AML-193 (cell line): Measurements from ENCODE around the gene TKT.
"Not testable (repeated sequence)": the region's sequence is repeated elsewhere in the genome, so short reads cannot be mapped to it uniquely, and the experiment has no call there.

ENCODE experiments used
- DNase-seq, 2 experiments: peaks; one replicate each; lab custom pipeline; 2025; lab: John Stamatoyannopoulos, UW

TKT gene, protein sequence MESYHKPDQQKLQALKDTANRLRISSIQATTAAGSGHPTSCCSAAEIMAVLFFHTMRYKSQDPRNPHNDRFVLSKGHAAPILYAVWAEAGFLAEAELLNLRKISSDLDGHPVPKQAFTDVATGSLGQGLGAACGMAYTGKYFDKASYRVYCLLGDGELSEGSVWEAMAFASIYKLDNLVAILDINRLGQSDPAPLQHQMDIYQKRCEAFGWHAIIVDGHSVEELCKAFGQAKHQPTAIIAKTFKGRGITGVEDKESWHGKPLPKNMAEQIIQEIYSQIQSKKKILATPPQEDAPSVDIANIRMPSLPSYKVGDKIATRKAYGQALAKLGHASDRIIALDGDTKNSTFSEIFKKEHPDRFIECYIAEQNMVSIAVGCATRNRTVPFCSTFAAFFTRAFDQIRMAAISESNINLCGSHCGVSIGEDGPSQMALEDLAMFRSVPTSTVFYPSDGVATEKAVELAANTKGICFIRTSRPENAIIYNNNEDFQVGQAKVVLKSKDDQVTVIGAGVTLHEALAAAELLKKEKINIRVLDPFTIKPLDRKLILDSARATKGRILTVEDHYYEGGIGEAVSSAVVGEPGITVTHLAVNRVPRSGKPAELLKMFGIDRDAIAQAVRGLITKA

DNA sequence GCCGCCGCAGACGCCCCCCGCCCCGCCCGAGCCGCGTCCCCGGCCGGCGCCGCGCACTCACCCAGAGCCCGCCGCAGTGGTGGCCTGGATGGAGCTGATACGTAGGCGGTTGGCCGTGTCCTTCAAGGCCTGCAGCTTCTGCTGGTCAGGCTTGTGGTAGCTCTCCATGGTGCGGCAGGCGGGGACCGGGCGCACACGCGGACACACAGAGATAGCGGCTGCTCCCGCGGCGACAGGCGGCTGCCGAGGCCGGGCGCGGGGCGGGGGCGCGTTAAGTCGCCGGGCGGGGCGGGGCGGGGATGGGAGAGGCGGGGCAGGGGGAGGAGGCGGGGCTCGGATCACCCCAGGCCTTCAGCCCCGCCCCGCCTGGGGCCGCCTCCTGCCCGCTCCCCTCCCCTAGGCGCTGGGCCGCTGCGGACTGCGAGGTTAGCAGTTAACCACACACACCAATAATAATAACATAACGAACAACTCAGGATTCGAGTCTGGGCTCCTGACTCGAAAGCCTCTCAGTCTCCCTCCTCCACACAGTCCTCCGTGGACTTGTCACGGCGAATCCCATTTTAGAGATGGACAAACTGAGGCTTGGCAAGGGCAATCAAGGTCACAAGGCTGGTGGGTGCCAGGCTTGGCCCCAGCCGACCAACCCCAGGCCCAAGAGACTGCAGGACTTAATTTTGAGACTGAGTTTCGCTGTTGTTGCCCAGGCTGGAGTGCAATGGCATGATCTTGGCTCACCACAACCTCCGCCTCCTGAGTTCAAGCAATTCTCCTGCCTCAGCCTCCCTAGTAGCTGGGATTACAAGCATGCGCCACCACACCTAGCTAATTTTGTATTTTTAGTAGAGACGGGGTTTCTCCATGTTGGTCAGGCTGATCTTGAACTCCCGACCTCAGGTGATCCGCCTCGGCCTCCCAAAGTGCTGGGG lies at the start of gene TKT:
TKT (minus strand) TSS at position 248 of the 929 bp plus-strand sequence; CDS start at position 168, 80 bp downstream.
- DNase-seq: peak; percentile 75 to 88

DNA sequence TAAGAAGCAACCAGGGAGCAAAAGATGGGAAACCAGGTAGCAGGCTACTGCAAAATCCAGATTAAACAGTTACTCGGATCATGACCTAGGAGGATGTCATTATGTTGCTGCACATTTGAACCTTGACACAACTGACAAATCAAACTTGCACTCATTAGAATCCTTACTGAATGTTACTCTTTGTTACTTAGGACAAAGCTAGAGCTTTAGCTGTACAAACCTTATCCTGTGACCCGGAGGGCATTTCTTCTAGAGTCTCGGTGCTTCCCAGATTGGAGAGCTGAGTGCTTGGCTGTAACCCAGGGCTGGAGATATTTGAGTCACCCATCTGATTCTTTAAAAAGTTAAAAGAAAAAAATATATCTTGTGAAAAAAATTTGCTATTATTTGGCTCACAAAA lies 48.1 kb upstream of the TKT start:
- DNase-seq: no peak

DNA sequence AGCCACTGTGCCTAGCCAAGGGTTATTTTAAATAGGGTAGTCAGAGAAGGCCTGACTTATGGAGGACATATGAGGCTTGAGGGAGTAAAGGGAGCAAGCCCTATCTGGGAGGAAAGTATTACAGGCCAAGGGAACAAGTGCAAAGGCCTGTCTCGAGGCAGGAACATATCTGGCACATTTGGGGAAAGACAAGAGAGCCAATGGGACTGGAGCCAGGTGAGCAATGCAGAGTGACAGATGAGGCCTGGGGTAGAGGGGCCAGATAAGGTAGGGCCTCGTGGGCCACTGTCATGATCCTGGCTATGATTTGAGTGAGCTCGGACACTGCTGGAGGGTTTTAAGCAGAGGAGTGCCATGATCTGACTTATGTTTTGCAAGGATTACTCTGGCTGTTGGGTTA lies 47.7 kb upstream of the TKT start:
- DNase-seq: no peak

DNA sequence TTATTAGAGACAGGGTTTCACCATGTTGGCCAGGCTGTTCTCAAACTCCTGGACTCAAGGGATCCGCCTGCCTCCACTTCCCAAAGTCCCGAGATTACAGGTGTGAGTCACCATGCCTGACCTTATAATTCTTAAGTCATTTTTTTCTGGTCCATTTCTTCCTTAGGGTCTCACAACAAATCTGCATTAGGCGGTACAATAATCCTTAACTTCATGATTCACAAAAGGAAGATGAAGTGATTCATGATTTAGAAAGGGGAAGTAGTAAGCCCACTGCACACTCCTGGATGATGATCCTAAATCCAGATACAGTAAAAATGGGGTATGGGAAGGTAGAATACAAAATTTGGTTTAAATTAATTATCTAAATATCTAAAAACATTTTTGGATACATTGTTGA lies 45.0 kb upstream of the TKT start:
- DNase-seq: no peak

DNA sequence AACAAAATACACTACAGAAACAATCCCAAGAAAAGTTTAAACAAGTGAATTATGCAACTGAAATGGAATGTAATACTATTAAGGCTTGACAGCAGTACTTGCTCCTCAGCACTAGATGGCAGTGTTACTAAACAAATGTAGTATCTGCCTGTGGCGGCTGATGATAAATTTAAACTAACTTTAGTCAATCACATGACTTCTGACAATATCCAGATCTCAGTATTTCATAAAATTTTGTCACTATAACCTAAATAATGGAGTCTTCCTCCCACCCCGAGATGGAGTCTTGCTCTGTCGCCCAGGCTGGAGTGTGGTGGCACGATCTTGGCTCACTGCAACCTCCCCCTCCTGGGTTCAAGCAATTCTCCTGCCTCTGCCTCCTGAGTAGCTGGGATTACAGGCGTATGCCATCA lies 43.8 kb upstream of the TKT start:
- DNase-seq: peak; percentile 81 to 86

DNA sequence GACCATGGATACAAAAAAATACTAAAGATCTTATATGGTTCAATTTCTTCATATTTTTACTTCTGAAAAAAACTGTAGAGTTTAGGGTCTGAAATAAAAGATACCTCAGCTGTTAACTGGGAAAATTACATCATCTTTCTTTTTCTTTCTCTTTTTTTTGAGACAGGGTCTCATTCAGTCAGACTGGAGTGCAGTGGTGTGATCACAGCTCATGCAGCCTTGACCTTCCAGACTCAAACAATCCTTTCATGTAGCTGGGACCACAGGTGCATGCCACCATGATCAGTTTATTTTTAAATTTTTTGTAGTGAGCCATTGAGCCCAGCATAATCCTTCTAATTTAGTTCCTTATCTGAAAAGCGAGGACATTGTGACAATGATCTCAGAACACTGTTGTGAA lies 39.6 kb upstream of the TKT start:
- no peak for DNase-seq

DNA sequence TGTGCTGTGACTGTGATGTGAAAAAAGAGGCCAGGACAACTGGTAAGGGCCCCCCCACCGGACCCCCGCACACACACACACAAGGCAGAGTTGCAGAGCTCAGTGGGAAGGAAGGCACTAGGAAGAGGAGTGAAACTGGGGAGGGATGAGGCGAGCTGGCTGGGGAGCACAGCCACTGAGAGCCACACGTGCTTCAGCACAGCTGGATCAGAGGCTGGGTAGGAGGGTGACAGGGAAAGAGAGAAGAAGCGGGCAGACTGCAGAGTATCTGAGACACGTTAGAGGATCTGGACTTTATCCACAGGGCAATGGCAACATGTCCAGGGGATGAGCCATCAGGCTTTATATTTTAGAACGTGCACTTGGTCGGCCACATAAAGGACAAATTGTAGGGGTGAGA lies 38.0 kb upstream of the TKT start:
- DNase-seq: no peak

DNA sequence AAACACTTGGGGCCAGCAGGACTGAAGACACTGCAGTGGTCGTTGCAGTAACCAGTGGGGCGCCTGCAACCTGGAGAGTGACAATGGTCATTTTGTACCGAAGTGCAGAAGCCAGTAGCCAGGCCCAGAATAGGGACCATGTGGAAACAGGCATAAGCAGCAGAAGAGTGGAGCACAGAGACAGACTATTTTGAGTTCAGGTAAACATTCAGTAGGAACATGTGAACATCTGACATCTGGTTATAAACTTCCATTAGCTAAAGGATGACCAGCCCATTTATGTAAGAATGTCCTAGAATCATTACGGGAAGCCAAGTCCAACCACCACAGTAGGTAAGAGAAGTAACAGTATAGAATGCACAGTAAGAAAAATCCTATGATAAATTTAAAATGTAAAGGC lies 32.4 kb upstream of the TKT start:
- DNase-seq: no peak

DNA sequence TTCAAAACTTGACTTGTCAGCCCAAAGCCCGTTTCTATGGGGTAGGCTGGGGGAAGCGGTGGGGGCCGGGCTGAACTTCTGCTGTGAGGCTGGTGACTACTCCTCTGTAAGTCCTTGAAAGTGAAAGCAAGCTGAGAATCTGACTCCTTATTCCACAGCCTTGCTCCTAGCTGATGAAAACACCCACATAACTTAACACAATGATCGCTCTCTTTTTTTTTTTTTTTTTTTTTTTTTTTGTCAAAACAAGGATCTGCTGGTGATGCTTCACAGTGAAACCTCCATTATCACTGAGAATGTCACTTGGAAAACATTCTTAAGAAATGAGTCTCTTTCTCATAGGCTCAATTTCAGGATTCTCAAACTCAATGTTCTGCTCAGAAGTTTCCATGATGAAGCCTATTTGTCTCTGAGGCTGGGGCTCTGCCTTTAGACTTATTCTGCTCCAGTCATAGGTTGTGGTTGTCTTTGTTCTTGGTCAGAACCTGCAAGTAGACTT lies 31.4 kb upstream of the TKT start:
- no peak for DNase-seq

DNA sequence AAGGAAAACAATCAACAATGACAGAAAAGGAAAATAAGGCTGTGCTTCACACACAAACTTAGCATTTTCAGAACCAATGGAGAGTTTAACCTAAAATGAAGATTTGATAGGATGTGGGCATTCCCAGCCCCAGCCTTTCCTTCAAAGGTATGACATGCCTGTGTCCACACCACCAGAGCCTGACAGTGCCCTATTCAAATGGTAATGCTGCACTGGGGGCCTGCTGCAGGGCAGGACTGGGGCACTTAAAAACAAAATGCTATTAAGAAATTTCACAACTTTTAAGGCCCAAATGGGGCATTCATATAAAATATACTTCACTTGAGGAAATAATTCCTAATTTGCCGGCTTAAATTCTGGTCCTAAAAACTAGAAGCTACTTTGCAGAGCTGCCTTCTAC lies 30.9 kb upstream of the TKT start:
- no peak for DNase-seq

DNA sequence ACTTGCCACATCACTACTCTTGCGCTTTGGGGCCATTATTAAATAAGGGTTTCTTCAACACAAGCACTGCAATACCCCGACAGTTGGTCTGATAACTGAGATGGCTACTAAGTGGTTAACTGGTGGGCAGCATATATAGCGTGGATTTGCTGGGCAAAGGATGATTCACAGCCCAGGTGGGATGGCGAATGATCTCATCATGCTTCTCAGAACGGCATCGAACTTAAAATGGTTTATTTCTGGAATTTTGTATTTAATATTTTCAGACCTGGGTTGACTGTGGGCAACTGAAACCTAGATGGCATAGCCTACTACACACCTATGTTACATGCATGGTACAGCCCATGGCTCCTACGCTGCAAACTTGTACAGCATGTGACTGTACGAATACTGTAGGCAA lies 26.8 kb upstream of the TKT start:
- DNase-seq: no peak

DNA sequence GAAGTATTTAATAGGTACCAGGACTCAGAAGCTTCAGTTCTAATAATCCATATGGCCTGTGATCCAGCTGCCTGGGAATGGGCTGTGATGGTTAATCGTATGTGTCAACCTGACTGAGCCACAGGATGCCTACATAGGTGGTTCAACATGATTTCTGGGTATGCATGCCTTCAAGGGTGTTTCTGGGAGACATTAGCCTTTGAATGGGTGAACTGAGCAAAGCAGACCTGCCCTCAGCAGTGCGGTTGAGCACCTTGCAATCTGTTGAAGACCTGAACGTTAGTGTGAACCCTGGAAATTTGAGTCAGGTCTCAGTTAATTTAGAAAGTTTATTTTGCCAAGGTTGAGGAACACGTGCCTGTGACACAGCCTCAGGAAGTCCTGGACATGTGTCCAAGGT lies 22.8 kb upstream of the TKT start:
- DNase-seq: no peak

DNA sequence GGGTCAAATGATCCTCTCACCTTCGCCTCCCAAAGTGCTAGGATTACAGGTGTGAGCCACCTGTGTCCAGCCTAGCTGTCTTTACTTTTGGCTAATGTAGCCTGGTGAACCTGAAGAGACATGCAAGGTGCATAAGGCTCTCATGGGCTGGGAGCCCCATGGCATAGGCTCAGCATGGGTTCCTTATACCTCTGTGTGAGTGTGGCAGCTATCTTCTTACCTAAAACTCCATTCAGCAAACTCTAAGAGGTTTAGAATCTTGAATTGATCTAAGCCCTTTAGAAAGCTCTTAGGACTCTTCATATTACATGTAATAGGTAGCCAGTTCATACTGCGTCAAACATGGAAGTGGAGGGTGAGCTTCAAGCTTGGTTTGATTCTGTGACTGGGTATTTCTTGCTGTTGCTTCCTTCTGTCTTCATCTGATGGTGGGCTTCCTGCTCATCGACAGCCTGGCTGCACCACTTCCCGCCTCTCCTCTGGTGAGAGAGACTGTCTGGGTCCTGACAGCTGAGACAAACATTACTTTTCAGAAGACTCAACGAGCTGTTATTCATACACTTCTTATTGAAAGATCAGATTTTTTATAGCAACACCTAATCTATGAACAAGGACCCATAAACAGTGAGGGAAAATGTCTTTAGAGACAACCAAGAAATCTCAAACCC lies 19.2 kb upstream of the TKT start:
- DNase-seq: no peak

DNA sequence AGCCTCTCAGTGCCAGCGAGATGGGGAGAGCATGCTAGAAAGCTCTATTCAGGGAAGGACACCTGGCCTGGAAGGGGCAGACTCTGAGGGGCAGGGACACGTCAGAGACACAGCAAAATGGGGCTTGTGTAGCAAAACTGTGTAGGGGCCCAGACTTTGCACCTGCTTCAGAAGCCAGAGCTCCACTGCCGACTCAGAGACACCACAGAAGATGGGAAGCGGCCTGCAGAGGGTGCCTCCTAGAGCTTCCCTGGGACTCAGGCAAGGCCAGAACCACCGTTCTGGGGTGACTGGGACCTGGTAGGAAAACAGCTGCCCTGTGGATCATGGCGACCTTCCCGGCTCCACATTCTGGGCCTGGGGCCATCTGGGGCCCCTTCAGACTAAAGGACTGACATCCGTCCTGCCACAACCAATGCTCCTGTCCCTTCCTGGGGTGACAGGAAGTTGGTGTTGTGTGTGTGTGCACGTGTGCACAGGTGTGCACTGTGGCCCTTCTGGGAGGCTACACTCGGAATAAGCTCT lies 17.4 kb upstream of the TKT start:
- no peak for DNase-seq

DNA sequence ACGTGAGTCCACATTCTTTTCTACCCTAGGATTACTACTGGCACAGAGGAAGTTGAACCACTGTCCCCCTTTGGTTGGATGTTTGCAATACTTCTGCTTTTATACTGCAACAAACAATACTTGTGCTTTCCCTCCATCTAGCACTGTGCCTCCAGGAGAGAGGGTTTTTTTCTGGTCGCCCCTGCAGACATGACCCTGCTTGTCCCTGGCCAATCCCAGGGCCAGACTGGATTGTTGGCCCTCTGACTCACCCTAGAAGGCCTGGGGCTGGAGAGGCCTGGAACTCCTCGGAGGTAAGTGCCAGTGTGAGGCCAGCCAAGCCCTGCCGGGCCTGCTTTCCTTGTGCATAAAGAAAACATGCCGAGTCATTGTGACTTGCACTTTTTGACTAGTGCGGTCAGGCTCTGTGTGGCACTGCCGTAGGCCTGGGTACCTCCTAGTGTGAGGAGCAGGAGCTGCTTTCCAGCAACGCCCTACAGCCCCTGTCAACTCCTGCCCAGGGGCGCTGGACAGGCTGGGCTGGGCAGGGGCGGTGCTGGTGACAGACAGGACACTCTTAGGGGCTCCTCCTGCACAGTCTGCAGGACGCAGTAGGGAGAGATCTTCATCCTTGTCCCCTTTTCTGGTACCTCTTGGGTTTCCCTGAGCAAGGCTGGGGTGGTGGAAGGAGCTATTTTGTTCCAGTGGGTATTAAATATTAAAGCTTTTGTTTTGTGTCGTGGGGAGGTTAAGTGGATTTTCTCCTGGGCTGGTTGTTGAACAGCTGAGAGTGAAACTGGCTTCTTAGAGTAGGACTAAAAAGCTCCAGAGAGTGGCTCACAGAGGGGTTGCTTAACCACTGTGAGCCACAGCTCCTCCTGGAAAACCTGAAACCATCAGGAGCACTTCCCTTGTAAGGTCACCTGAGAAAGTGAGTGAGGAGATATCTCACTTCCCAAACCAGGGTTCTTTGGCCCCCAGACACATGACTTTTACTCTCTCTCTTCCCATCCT lies 14.4 kb upstream of the TKT start:
- DNase-seq: peak; percentile 100

DNA sequence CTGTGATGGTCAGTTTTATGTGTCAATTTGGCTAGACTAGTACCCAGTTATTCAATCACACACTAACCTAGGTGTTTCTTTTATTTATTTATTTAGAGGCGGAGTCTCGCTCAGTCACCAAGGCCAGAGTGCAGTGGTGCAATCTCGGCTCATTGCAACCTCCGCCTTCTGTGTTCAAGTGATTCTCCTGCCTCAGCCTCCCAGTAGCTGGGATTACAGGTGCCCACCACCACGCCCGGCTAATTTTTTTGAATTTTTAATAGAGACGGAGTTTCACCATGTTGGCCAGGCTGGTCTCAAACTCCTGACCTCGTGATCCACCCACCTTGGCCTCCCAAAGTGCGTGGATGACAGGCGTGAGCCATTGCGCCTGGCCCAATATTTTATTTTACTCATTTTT lies 13.4 kb upstream of the TKT start:
- not testable (repeated sequence) for DNase-seq

DNA sequence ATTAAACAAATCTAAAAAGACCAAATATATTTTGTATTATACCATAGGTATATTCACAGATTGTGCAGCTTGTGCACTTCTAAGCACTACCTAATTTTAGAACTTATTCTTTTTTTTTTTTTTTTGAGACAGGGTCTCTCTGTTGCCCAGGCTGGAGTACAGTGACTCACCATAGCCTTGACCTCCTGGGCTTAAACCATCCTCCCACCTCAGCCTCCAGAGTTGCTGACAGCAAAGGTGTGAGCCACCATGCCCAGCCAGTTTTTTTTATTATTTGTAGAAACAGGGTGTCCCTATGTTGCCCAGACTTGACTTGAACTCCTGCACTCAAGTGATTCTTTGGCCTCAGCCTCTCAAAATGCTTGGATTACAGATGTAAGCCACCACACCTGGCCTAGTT lies 11.9 kb upstream of the TKT start:
- DNase-seq: no peak

DNA sequence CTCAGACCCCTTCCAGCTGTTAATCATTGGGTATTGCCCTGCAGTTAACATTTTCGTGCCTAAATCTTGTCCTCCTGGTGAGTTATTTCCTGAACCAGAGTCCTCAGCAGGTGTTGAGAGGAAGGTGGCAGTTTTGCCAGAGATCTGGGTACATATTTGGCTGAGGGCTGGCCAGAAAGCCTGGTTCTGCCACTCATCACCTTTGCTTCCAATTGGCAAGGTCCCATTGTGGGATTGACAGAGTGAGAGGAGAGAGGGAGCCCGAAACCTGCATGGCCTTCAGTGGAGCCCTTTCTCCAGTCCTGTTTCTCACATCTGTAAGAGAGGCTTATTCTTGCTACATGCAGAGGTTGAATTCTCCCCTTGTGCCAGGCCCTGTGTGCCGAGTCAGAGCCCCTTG lies 8.9 kb upstream of the TKT start:
- DNase-seq: no peak

DNA sequence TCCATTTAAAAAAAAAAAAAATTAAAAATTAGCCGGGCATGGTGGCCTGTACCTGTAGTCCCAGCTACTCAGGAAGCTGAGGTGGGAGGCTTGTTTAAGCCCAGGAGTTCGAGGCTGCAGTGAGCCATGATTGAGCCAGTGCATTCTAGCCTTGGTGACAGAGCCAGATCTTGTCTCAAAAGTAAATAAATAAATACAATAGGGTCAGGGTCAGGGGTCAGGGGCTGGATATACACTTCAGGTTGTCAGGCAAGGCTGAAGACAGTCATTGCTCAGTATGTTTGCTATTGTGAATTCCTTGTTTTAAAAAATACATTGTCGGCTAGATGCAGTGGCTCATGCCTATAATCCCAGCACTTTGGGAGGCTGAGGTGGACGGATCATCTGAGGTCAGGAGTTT lies 8.1 kb upstream of the TKT start:
- DNase-seq: no peak

DNA sequence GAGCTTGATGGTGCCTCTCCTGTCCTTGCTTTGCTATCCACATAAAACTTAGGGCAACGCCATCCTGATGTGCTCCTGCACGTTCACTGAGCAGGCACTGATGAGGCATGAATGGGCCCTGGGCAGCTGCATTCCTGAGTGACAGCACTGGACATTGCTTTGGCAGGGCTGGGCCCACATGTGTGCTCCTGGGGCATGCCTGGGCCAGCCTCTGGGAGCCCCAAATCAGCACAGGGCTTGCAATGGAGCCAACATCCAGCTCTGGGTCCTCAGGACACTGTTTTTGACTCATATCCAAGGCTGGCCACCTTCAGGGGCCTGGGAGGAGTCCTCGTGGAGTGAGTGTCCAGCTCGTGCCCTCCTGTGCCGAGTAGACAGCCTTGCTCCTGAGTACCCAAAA lies 5.9 kb upstream of the TKT start:
- DNase-seq: no peak
